ENCODE results near the gene PRPF31.
"Not testable (repeated sequence)": the region's sequence is repeated elsewhere in the genome, so short reads cannot be mapped to it uniquely, and the experiment has no call there.

The PRPF31 gene

DNA sequence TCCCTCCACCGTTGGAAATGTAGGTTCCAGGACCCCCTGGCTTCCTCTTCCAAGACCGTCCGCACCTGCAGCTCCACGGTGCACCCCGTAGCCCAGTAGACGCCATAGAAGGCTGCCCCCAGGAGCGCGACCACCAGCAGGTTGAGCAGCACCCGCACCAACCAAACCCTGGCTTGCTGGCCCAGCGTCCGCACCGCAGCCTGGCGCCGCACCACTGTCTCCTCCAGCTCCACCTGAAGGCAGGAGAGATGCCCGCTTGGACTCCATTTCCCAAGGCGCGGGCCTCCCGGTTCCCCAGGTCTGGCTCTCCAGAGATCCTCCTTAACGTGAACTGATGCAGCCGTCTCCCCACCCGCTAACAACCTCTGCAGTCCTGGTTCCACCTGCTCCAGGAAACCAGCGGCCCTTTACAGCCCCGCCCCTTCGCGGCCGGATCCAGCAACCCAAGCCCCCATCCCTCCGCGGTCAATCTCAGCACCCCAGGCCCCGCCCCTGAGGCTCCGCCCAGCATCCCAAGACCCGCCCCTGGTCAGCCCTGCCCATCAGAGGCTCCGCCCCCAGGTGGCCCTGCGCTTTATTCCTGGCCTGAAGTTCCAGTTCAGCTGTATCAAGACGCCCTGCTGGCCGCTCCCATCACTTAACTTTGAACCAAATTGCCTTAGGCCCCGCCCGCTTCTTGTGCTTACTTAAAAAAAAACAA is 49.0 kb downstream of the PRPF31 start:
- peak; percentile 45 to 53 for DNase-seq

DNA sequence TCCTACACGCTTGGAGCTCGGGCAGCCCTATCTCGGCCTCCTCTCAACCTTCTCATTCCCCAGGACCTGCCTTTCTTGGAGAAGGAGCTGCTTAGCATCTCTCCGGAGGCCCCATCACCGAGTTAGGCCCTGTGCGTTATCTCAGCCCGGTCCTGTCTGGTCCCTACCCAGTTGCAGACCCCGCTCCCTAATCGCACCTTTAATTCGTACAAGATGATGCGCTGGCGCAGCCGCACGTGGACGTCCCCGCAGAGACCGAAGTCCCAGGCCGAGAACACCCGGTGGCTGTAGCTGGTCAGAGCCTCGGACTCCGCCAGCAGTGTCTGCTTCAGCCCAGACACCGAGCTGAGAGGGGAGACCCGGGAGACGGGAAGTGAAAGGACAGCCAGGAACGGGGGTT is 49.7 kb downstream of the PRPF31 start:
- no peak for DNase-seq

DNA sequence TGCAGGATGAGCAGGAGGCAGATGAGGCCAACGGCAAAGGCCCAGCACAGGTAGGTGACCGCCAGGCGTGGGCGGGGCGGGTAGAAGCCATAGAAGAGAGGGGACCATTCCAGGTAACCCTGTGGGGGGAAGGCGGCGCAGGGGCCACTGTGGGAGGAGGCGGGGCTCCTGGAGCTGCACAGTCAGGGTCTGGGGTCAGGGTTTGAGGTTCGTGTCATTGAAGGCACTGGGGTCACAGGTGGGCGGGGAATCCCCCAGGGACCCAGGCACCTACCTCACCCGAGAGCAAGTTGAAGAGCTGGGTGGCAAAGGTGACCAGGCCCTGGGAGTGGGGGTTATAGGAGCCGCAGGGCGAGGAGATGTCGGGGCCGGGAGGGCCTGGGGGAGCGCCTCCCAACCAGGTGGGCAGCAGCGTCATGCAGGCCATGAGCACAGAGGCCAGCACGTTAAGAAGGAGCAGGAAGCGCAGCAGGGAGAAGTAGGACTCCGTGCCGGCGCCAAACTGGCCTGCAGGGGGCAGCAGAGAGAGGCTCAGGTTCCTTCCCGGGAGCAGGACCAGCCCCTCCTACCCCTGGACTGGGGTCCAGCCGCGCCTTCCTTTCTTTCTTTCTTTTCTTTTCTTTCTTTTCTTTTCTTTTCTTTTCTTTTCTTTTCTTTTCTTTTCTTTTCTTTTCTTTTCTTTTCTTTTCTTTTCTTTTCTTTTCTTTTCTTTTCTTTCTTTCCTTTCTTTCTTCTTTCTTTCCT is 52.8 kb downstream of the PRPF31 start:
- peak; percentile 92 to 93 for DNase-seq

DNA sequence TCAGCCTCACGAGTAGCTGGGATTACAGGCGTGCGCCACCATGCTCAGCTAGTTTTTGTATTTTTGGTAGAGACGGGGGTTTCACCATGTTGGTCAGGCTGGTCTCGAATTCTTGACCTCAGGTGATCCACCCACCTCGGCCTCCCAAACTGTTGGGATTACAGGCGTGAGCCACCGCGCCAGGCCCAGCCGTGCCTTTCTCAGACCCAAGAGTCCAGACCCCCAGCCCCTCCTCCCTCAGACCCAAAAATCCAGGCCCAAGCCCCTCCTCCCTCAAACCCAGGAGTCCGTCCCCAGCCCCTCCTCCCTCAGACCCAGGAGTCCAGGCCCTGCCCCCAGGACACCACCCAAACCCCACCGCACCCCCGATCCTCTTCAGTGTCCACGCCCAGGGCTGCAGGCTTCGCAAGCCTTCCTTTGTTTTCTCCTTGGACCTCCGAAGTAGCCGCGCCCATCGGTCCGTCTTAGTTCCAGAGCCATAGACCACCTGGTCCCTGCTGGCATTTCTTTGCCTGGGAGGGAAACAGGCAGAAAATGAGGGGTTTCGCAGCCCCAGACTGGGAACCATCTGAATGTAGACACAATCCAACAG is 53.7 kb downstream of the PRPF31 start:
- no peak for DNase-seq

DNA sequence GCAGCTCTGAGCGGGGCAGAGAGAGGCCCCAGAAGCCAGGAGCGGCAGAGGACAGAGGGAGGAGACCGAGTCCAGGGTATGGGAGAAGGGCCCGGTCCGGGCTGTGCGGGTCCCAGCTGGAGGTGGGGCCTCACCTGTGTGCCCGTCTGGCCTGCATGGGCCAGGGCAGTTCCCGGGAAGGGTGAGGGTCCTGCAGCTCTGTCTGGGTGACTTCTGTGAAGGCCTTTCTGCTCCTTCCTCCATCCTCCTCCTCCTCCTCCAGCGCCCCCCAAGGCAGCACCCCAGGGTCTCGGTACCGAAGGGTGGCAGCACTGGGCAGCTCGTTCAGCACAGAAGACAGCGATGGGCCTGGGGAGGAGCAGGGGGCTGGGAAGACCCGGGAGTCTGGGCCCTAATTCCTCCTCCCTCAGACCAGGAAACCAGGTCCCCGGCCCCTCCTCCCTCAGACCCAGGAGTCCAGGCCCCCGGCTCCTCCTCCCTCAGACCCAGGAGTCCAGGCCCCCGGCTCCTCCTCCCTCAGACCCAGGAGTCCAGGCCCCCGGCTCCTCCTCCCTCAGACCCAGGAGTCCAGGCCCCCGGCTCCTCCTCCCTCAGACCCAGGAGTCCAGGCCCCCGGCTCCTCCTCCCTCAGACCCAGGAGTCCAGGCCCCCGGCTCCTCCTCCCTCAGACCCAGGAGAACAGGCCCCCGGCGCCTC is 56.3 kb downstream of the PRPF31 start:
- DNase-seq: not testable (repeated sequence)

DNA sequence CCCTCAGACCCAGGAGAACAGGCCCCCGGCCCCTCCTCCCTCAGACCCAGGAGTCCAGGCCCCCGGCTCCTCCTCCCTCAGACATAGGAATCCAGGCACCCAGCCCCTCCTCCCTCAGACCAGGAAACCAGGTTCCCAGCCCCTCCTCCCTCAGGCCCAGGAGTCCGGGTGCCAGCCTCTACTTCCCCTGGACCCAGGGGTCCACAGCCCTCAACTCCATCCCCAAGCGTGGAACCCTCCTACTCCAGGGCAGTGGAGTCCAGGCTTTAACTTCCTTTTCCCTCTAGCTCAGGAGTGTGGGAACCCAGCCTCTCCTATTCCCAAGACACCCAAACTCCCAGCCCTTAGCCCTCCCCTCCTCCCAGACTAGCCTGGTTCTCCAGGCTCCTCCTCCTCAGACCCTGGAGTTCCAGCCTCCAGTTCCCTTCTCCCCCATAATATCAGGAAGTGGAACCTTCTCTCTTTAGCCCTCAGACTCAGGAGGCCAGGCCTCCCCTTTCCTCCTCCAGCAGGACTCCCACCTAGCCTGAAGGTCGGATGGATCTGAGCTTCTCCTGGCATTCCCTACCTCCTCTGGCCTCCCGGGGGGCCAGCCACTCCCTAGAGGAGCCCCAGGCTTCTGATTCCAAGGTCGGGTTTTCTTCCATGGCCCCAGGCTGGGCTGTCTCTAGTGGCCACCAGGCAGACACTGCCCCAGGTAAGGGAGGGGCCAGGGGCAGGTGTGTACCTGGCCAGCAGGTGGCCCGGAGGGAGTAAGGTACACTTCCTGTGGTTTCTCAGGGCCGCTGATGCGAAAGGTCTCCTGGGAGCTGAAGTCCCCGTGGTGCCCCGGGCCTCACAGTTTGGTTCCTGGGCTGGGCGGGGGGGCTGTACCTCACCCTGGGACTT is 57.2 kb downstream of the PRPF31 start, which contains the start of gene TMC4:
TSS of gene TMC4 (minus strand) at position 690 of the 888 bp plus-strand sequence. CDS start at position 647, 43 bp downstream.
- no peak for DNase-seq

DNA sequence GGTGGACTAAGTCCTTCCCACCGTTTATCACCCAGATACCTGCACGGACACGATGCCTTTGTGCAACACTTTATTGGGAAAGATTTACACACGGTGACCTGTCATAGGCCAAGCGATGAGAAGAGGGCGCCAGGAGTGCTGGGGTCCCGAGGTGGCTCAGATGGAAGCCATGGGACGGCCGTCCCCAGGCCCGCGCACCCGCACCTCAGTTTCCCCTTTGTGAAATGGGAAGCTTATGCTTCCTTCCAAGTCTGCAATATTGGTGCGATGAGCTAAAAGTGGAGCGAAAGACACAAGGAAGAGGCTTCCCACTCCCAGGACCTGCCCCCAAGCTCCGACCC is 57.8 kb downstream of the PRPF31 start:
- no peak for DNase-seq

DNA sequence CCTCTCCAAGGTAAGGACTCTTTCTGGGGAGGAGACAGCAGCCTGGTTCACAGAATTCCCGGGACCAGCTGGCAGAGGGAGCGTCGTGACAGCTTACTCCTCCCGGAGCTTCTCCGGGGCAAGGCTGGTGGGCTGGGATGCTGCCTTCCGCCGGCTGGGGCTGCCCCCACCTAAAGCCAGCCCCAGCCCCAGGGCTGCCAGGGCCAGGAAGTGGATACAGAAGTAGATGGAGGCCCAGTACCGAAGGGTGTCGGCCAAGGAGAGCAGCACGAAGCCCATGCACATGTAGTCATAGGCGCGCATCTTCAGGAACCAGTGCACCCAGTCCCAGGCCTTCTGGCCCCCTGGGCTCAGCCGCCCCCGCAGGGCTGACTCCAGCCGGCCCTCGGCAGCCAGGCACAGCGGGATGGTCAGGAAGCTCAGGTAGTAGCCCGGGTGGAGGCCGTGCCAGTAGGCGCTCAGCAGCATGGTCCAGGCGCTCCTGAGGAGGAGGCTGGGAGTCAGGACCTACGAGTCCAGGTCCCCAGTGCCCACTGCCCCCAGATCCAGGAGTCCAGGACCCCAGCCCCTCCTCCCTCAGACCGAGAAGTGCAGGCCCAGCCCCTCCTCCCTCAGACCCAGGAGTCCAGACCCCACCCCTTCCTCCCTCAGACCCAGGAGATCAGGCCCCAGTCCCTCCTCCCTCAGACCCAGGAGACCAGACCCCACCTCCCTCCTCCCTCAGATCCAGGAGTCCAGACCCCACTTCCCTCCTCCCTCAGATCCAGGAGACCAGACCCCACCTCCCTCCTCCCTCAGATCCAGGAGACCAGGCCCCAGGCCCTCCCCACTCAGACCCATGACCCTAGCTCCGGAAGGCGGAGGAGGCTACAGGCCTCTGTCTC is 58.6 kb downstream of the PRPF31 start:
- no peak for DNase-seq

DNA sequence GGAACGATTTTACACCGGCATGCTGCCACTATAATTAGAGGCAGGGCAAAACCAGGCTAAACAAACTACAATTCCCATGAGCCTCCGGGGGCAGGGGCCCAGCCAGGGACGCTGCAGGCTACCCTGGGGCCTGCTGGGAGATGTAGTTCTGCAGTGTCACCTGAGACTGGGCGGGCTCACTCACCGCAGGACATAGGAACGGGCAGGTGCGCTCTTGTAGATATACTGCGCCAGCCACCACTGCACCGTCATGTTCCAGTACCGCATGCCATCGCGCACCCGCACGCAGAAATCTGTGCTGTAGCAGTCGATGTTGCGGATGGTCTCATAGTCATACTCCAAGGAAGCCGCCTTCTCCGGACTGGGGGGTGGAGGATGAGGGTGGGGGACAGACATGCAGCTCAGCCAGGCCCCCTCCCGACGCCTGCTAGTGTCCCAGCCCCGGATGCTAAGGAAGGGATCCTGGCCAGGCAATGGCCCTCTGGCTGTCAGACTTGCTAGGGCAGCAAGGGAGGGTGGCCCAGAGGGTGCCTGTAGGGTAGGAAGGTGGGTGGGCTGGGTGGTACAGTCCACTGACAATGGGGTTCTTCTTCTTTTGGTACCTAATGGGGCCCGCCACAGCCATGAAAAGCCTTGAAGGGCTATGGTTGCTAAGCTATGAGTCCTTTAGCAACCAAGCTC is 63.2 kb downstream of the PRPF31 start:
- DNase-seq: no peak

DNA sequence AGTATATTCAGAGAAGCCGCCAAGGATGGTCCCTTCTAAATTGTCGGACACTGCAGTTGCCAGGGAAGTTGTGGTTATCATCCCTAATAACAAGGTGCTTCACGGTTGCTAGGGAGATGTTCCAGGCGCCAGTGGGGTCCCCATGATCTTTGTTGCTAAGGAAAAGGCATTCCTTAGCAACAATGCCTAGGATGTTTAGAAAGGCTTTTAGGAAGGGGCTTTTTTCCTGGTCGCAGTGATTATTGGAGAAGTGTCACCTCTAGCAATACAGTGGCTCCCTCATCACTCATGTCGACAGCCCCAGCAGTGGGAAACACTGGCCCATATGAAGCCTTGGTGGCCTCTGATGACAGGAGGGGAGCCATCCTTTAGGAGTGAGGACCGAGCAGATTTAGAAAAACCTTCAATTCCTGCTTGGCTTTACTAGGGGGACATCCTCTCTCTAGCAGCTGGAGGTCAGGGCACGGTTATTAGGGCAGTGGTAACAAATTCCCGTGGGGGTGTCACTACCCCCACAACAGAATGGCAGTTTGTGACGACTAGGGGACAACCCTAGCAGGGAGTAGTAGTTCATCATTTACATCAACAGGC is 63.8 kb downstream of the PRPF31 start:
- DNase-seq: no peak

DNA sequence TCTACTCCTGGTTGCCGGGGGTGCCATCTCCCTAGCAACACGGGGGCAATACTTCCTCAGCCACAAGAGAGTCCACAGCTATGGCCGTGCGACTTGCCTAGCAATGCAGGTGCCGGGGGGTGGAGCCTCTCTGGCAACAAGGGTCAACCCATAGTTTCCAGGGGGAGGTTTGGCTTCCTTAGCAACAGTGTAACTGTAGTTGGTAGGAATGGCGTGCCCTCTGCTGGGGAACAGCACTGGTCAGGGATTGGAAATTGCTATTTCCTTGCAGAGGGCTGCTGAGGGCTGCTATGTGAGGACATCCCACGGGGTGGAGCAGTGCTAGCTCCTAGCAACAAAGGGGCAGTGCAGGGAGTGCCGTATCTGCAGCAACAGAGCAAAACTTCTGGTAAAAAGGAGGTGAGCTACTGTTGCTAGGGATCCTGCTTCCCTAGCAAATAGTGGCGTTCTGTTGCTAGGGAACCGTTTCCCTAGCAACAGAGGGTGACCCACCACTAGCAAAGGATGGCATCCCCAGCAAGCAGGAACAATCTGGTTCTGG is 64.4 kb downstream of the PRPF31 start:
- DNase-seq: peak; percentile 29 to 33

DNA sequence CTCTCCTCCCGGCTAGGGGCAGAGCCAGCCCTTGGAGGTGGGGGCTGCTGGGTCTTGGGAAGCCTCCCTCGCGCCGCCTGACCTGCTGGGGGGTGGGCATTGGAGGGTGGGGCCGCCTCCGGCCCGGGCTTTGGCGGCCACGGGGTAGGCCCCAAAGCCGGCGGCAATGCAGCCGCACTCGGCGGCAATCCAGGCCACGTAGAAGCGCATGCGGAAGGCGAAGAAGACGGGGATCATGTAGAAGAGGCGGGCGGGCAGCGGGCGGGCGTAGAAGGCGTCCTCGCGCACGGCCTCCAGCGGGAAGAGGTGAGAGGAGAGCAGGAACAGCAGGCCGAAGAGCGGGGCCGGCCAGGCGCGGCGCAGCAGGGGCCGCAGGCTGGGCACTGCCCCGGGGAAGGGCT is 65.1 kb downstream of the PRPF31 start:
- DNase-seq: no peak
